HG03378 (cell line): ENCODE results near the gene PINLYP.

Experiments used
- ATAC-seq: cut with Tn5 transposase; IDR thresholded peaks from one replicate; pipeline ENCODE4 v1.9.1; 2021; ENCODE audit warnings: mild to moderate bottlenecking, moderate library complexity; ENCODE audit not compliant: unreplicated experiment

The PINLYP gene

GRCh38 chr19:43625918-43626579 is 50.4 kb downstream of the PINLYP start:
- no peak for ATAC-seq

DNA sequence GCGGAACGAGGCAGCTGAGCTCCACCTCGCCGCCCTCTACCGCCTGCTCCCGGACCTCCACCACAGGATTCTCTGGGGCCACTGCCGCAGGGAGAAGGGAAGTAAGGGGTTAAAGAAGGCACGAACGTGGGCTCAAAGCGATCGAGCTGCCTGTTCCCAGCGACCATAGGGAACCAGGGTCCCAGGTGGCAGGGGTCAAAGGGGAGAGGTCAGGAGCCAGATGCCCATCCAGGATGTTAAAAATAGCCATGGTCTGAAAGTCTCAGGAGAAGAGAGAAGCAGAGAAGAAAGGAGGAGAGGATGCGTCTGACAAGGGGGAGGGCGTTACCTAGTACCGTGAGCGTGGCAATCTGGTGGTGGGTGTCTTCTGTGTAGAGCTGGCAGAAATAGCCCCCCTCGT is 51.2 kb downstream of the PINLYP start:
- no peak for ATAC-seq

GRCh38 chr19:43628646-43629326 is 53.2 kb downstream of the PINLYP start:
- ATAC-seq = no peak

- no peak for ATAC-seq
Measured at GRCh38 chr19:43631491-43631890, 55.9 kb downstream of the PINLYP start.
